EL (cell line): ENCODE results near the gene MDN1.
"Not testable (repeated sequence)": the region's sequence is repeated elsewhere in the genome, so short reads cannot be mapped to it uniquely, and the experiment has no call there.

Source experiments
- DNase-seq: peaks from one replicate; pipeline ENCODE4 v3.0.0-alpha.2; 2016

Gene MDN1

DNA sequence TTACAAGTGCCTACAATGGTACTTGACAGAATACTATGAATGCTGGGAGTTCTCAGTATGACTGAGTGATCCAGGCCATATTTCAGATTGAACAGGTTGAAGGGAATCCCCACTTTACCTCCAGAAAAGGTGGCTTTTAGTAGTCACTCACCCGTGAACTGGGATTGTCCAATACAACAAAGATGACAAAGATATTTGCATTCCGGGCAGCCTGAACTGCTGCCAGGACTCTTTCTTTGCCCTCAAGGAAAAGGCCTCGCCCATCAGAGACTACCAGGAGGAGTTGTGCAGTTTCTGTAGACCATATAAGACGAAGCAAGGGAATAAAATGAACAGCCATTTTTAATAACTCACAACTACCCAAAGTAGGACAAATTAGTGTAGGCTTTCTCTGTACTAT lies 174.7 kb downstream of the MDN1 start:
- DNase-seq = peak; percentile 18

GRCh38 chr6:89643406-89643805 lies 176.2 kb downstream of the MDN1 start:
- no peak for DNase-seq

GRCh38 chr6:89642956-89643355 lies 176.6 kb downstream of the MDN1 start:
- no peak for DNase-seq

GRCh38 chr6:89641581-89641980 lies 178.0 kb downstream of the MDN1 start:
- DNase-seq = not testable (repeated sequence)

DNA sequence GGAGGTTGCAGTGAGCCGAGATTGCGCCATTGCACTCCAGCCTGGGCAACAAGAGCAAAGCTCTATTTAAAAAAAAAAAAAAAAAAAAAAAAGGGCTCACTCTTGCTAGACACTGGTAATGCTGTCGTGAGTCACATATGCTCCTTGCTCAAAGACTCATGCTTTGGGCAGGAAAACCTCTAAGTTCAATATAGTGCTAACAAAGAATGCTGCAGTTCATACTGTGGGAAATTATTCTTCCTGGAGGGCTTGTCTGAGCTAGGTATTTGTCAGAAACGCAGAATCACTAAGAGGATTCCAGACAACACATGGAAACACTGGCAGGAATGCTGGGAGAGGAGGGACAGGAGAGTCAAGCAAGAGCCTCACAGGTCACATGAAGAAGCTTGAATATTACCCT lies 178.8 kb downstream of the MDN1 start:
- peak; percentile 63 for DNase-seq

GRCh38 chr6:89638320-89639195 lies 181.0 kb downstream of the MDN1 start, which contains the start of gene LYRM2:
Gene LYRM2 (minus strand): TSS chr6:89638747. CDS start chr6:89638716, 31 bp downstream.
- peak; percentile 93 for DNase-seq

DNA sequence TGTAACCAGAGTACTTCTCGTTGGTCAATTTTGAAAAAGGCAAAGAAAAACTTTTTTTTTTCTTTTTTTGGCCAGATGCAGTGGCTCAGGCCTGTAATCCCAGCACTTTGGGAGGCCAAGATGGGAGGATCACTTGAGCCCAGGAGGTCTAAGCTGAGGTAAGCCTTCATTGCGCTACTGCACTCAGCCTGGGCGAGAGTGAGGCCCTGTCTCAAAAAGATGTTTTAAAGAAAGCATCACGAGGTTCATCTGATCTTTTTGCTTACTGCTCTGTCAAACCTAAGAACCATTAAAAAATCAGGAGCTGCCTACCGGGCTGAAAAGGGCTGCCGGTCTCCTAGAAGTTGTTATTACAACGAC lies 181.7 kb downstream of the MDN1 start:
- DNase-seq = no peak

DNA sequence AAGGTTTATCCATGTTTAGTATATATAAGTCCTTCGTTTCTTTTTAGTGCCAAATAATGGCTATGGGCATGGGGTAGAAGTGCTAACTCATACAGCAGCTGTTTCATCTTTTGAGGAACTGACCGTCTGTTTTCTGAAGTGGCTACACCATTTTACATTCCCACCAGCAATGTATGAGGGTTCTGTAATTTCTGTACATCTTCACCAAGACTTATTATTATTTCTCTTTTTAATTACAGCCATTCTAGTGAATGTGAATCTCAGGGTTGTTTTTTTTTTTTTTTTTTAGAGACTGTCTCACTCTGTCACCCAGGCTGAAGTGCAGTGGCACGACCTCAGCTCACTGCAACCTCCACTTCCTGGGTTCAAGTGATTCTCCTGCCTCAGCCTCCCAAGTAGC lies 183.2 kb downstream of the MDN1 start:
- DNase-seq = not testable (repeated sequence)

DNA sequence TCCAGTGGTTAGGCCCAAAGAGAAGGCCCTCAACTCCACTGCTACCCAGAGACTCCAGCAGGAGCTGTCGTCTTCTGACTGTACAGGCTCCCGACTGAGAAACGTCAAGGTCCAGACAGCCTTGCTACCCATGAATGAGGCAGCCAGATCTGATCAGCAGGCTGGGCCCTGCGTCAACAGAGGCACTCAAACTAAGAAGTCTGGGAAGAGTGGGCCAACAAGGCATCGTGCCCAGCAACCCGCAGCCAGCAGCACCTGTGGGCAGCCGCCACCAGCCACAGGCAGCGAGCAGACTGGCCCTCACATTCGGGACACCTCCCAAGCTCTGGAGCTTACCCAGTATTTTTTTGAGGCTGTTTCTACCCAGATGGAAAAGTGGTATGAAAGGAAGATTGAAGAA lies 189.1 kb downstream of the MDN1 start:
- DNase-seq = no peak

DNA sequence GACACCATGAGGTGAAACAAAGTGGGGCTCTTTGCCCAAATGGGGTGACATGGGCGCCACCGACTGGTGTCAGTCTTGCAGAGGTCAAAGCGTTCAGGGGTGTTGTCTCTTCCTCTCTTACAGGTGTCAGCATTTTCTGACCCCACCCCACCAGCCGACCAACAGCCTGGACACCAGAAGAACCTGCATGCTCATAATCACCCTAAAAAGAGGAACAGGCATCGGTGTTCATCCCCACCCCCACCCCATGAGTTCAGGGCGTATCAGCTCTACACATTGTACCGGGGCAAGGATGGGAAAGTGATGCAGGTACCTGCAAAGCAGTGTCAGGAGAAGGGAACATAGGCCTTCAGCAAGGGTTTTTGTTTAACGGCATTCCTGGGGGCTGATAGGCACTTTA lies 195.8 kb downstream of the MDN1 start:
- no peak for DNase-seq

GRCh38 chr6:89619567-89619966 lies 200.0 kb downstream of the MDN1 start:
- no peak for DNase-seq

DNA sequence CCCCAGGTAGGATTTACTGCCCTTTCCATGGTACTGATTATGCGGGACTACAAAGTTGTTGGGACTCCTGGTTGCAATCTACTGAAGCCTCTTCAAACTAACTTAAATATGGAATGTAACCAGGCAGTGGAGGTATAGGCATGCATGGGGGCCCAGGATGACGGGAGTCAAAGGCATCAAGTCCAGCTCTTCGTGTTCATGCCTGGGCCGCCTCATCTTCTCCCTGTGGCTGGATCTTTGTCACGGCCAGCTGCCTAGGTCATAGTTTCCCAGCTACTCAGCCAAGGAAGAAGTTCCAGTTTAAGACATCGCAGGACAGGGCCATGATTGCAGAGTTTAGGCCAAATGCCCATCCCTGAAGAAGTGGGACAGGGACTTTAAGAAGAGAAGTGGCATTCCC lies 201.6 kb downstream of the MDN1 start:
- no peak for DNase-seq

DNA sequence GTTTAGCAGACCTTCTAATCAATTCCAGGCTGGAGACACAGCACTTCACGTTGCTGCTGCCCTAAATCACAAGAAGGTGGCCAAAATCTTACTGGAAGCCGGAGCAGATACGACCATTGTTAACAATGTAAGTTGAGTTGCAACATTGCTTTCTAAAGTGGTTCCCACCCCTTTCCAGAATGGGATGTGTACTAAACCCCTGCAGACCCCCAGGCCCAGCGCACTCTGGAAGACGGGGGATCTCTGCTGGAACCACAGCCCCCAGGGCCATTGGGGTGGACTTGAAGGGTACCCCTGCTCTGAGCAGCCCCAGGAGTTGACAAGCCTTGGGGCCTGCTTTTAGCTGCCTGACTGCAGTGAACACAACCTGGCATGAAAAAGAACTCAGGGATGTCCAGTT lies 203.1 kb downstream of the MDN1 start:
- DNase-seq = no peak

DNA sequence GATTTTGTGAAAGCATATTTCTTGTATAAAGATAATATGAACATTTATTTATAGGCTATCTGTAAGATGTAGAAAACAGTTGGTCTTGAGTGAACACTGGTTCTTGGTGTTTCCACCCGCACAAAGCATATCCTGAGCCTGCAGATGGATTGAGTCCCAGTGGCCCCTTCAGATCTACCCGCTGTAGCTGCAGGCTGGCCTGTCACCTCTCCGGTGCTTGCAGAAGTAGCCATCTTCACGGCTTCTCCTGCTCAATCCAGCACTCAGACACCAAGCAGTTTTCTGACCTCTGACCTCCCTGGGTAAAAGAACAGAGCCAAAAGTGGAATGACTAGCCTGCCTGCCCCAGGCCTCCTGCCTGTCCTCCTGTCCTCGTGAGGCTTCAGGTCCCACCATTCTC lies 203.7 kb downstream of the MDN1 start:
- DNase-seq = no peak

- no peak for DNase-seq
Measured at GRCh38 chr6:89613790-89614189, 205.8 kb downstream of the MDN1 start.

GRCh38 chr6:89612121-89612520 lies 207.5 kb downstream of the MDN1 start:
- no peak for DNase-seq

DNA sequence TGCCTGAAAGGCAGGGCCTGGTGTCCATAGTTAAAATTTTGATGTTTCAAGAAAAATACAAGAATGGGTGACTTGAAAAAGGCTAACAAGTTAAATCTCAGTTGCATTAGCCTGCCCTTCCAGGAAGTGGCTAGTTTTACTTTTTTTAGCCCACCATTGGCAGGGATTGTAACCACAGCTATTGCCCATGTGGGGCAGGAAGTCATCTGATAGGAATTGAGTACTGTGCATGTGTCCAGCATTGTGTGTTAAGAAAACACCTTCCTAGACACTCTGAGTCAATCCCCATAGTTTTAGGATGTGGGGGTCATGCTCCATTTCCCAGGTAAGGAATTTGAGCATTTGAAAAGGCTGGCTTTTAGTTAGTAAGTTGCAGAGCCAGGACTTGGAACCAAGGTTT lies 207.9 kb downstream of the MDN1 start:
- DNase-seq = peak; percentile 36

DNA sequence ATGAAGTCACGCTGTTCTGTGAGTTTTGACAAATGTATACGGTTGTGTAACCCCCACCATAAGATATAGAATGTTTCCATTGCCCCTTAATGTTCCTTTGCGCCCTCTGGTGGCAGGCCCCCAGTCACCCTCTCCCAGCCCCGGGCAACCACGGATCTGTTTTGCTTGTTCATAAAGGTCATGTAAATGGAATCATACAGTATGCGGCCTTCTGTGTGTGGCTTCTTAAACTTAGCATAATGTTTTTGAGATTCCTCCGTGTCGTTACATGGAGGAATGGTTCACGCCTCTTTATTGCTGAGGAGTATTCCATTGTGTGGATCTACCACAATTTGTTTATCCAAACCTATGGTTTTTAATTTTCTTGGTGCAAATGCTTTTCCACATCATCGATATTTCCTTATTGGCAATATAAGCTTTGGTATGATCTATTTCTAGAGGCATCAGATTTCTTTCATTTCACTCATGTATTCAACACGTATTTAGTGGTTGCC lies 209.4 kb downstream of the MDN1 start:
- DNase-seq = peak; percentile 43

GRCh38 chr6:89605861-89606260 lies 213.7 kb downstream of the MDN1 start:
- no peak for DNase-seq

DNA sequence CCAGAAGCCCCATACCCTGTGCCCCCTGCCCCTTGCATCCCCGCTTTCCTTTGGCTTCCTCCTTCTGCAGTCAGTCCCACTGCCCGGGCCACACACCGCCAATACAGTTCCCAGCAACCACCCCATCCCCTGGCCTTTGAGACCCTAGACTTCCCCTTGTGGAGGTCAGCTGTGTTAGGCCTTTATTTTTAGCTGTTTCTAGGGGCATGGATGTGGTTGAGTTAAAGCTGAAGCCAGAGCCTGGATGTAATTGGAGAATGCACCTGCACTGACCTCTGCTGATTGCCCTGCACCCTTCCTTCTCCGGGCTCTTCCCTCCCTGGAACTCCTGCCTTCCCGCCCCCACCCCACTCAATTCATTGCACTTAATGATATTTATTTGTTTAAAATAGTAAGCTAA lies 214.9 kb downstream of the MDN1 start:
- no peak for DNase-seq

DNA sequence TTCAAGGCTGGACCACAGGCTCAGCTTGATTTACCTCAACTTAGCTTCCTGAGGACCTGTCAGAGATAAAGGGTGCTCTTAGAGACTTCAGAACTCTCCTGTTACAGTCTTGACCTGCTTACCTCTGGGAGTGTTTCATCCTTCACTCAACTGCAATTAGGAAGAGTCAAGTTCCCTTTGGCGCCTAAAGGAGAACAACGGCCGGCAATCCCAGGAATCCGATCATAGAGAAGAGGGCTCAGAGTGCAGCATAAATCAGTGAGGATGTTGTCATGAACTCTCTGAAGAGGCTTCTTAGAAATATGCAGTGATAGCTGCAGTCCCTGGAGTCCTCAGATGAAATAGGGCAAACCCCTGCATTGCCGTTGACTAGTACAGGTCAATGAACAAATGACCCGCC lies 217.4 kb downstream of the MDN1 start:
- no peak for DNase-seq

GRCh38 chr6:89599727-89600126 lies 219.9 kb downstream of the MDN1 start:
- no peak for DNase-seq

GRCh38 chr6:89597988-89598387 lies 221.6 kb downstream of the MDN1 start:
- peak; percentile 51 for DNase-seq

GRCh38 chr6:89597372-89597771 lies 222.2 kb downstream of the MDN1 start:
- DNase-seq = no peak

- DNase-seq = no peak
Measured at GRCh38 chr6:89596484-89596883, 223.1 kb downstream of the MDN1 start.
